GM23248 (cell line): ENCODE data around the gene IFNL2. TPM values are rescaled to one million over a fixed set of nuclear protein-coding genes. Genes with fewer than 3 reads are reported as not detected.

ENCODE experiments used
- DNase-seq: peaks from one replicate; pipeline ENCODE4 v3.0.0-alpha.2; 2015
- H2AFZ ChIP-seq: fragments of 200-600 bp; sonication (generic); 2 replicates; pipeline ENCODE4 v1.6.1; 2016; ENCODE audit warnings: antibody characterized with exemption
- H3F3A ChIP-seq: fragments of 200-600 bp; sonication (generic); 2 replicates; pipeline ENCODE4 v1.6.1; 2016; ENCODE audit warnings: mild to moderate bottlenecking, antibody characterized with exemption, mixed run types; ENCODE audit not compliant: insufficient read depth
- H3K27ac ChIP-seq: fragments of 200-600 bp; sonication (generic); 2 replicates; pipeline ENCODE4 v1.5.1; 2016; ENCODE audit warnings: mild to moderate bottlenecking
- H3K27me3 ChIP-seq: fragments of 200-600 bp; sonication (generic); replicated peaks from 2 replicates; pipeline ENCODE4 v1.6.1; 2016; ENCODE audit warnings: mild to moderate bottlenecking; ENCODE audit not compliant: insufficient read depth
- H3K36me3 ChIP-seq: fragments of 200-600 bp; sonication (generic); 2 replicates; pipeline ENCODE4 v1.6.1; 2016; ENCODE audit warnings: low read depth, mild to moderate bottlenecking
- H3K4me1 ChIP-seq: fragments of 200-600 bp; sonication (generic); 2 replicates; pipeline ENCODE4 v1.6.1; 2016; ENCODE audit warnings: mild to moderate bottlenecking; ENCODE audit not compliant: insufficient read depth
- H3K4me2 ChIP-seq: fragments of 200-600 bp; sonication (generic); one replicate; pipeline ENCODE4 v1.6.1; 2016; ENCODE audit warnings: mild to moderate bottlenecking; ENCODE audit not compliant: unreplicated experiment
- H3K4me3 ChIP-seq: fragments of 200-600 bp; sonication (generic); 2 replicates; pipeline ENCODE4 v1.5.1; 2016; ENCODE audit warnings: mild to moderate bottlenecking
- H3K79me2 ChIP-seq: fragments of 200-600 bp; sonication (generic); 2 replicates; pipeline ENCODE4 v1.6.1; 2016; ENCODE audit warnings: mild to moderate bottlenecking; ENCODE audit not compliant: insufficient read depth
- H3K9ac ChIP-seq: fragments of 200-600 bp; sonication (generic); 2 replicates; pipeline ENCODE4 v1.6.1; 2016; ENCODE audit warnings: mild to moderate bottlenecking
- H3K9me2 ChIP-seq: fragments of 200-600 bp; sonication (generic); 2 replicates; pipeline ENCODE4 v1.6.1; 2016; ENCODE audit warnings: mixed run types, mild to moderate bottlenecking, moderate library complexity; ENCODE audit not compliant: insufficient read depth
- H3K9me3 ChIP-seq: fragments of 200-600 bp; sonication (generic); one replicate; pipeline ENCODE4 v1.6.1; 2017; ENCODE audit warnings: low read depth
- H4K20me1 ChIP-seq: fragments of 200-600 bp; sonication (generic); 2 replicates; pipeline ENCODE4 v1.6.0; 2016; ENCODE audit not compliant: insufficient read depth
- EZH2 ChIP-seq: fragments of 200-600 bp; sonication (generic); IDR thresholded peaks from 2 replicates; pipeline ENCODE4 v1.6.1; 2018; ENCODE audit warnings: antibody characterized with exemption, mild to moderate bottlenecking; ENCODE audit not compliant: insufficient read depth, poor library complexity, severe bottlenecking
- EZH2phosphoT487 ChIP-seq: fragments of 200-600 bp; sonication (generic); IDR thresholded peaks from 2 replicates; pipeline ENCODE4 v1.6.1; 2018; ENCODE audit warnings: antibody characterized with exemption, moderate library complexity, mild to moderate bottlenecking, low read depth; ENCODE audit not compliant: insufficient read depth
- WGBS, 2 experiments: methylation state at CpG; one replicate each; pipeline ENCODE4 v1.1.6; 2015 to 2017; ENCODE audit warnings: low lambda C conversion rate in 2 of 2, low coverage in 1 of 2; ENCODE audit errors: missing lambda C conversion rate in 2 of 2; 5-methylcytosine and 5-hydroxymethylcytosine counted together
- in situ Hi-C: fragments of 300-500 bp; cut with MboI; formaldehyde crosslinking; loops from 2 replicates; pipeline ENCODE4 v1.15.0; 2020
- polyA plus RNA-seq: library from polyadenylated mRNA; unstranded; fragments of >200 nt; fragmentation: Nextera tagmentation; extraction: Ambion mirVana; gene quantifications from 2 replicates; pipeline ENCODE4 v1.2.1, GENCODE V29; 2016
- total RNA-seq: library from RNA; depleted of rRNA; stranded (reverse); fragments of >200 nt; shearing (Covaris generic); gene quantifications from 2 replicates; pipeline ENCODE4 v1.2.3, GENCODE V29; 2014

Gene IFNL2
- total and polyA plus RNA-seq, 2 experiments from 2014 or later, result not detected

GRCh38 chr19:39315933-39316332 lies 47.7 kb downstream of the IFNL2 start:
- Histone ChIP-seq H3K9me3 (no peaks in the 10 kb centered on the region), H3K79me2 (no peaks in the 10 kb centered on the region), H3K9ac (no peak overlapping the region), H3K4me1 (no peaks in the 10 kb centered on the region), H3K9me2 (no peaks in the 10 kb centered on the region), H3K27me3 (peaks cover 20% of the 10 kb centered on the region), H3F3A (no peaks in the 10 kb centered on the region), H3K27ac (no peak overlapping the region), H4K20me1 (no peaks in the 10 kb centered on the region), H3K4me2 (no peak overlapping the region), H3K4me3 (no peak overlapping the region), H2AFZ (no peak overlapping the region), H3K36me3 (no peaks in the 10 kb centered on the region)
- 86 to 90% methylated on average over 1 of the region's 1 CpG for WGBS, 2 experiments
- in situ Hi-C loops, result no loop called here
- no peak for TF ChIP-seq EZH2phosphoT487
- TF ChIP-seq EZH2, result no peak
- no peak for DNase-seq

- H2AFZ ChIP-seq, result no peak overlapping the region
- no peaks in the 10 kb centered on the region for H3F3A ChIP-seq
- H3K4me2 ChIP-seq, result no peak overlapping the region
- H3K9me3 ChIP-seq, result no peaks in the 10 kb centered on the region
- 86 to 87% methylated on average over 12 of the region's 12 CpGs for WGBS, 2 experiments
- no peaks in the 10 kb centered on the region for H3K79me2 ChIP-seq
- peaks cover 20% of the 10 kb centered on the region for H3K27me3 ChIP-seq
- H3K27ac ChIP-seq, result no peak overlapping the region
- H3K36me3 ChIP-seq, result no peaks in the 10 kb centered on the region
- no peak for TF ChIP-seq EZH2phosphoT487
- TF ChIP-seq EZH2, result no peak
- H3K9me2 ChIP-seq, result no peaks in the 10 kb centered on the region
- in situ Hi-C loops, result no loop called here
- H4K20me1 ChIP-seq, result no peaks in the 10 kb centered on the region
- no peak overlapping the region for H3K4me3 ChIP-seq
- DNase-seq, result no peak
- no peak overlapping the region for H3K9ac ChIP-seq
- no peaks in the 10 kb centered on the region for H3K4me1 ChIP-seq
These were observed 48.6 kb downstream of the IFNL2 start for GRCh38 chr19:39316627-39317321.

- no peaks in the 10 kb centered on the region for H3K4me1 ChIP-seq
- WGBS, 2 experiments, result 76 to 81% methylated on average over 4 of the region's 4 CpGs
These were observed 49.3 kb downstream of the IFNL2 start for GRCh38 chr19:39317476-39317875.

GRCh38 chr19:39318071-39318470 lies 49.9 kb downstream of the IFNL2 start:
- H3K9me2 ChIP-seq, result no peaks in the 10 kb centered on the region
- no peak for DNase-seq
- H3K36me3 ChIP-seq, result no peaks in the 10 kb centered on the region
- in situ Hi-C loops, result no loop called here
- TF ChIP-seq EZH2 (no peak), EZH2phosphoT487 (no peak)
- H3K27ac ChIP-seq, result no peak overlapping the region
- H3K4me1 ChIP-seq, result no peaks in the 10 kb centered on the region
- no peaks in the 10 kb centered on the region for H4K20me1 ChIP-seq
- no peaks in the 10 kb centered on the region for H3K79me2 ChIP-seq
- H2AFZ ChIP-seq, result no peak overlapping the region
- H3K27me3 ChIP-seq, result peaks cover 20% of the 10 kb centered on the region
- WGBS, 2 experiments, result 72 to 81% methylated on average over 5 of the region's 5 CpGs
- no peak overlapping the region for H3K4me2 ChIP-seq
- no peaks in the 10 kb centered on the region for H3F3A ChIP-seq
- H3K9ac ChIP-seq, result no peak overlapping the region
- no peaks in the 10 kb centered on the region for H3K9me3 ChIP-seq
- no peak overlapping the region for H3K4me3 ChIP-seq

More at GRCh38 chr19:39317476-39317875, 49.3 kb downstream of the IFNL2 start:
- Histone ChIP-seq H3K9me2 (no peaks in the 10 kb centered on the region), H3K27me3 (peaks cover 20% of the 10 kb centered on the region), H4K20me1 (no peaks in the 10 kb centered on the region), H3K9me3 (no peaks in the 10 kb centered on the region), H3K4me2 (no peak overlapping the region), H3K9ac (no peak overlapping the region), H3K4me3 (no peak overlapping the region), H3K27ac (no peak overlapping the region), H3K79me2 (no peaks in the 10 kb centered on the region), H3K36me3 (no peaks in the 10 kb centered on the region), H3F3A (no peaks in the 10 kb centered on the region), H2AFZ (no peak overlapping the region)
- in situ Hi-C loops, result no loop called here
- no peak for DNase-seq
- TF ChIP-seq EZH2phosphoT487, result no peak
- no peak for TF ChIP-seq EZH2
